Fibroblast of pulmonary artery (primary cell): Measurements from ENCODE around the gene GPC3.
A peak's percentile ranks its signal among the peaks of the same experiment; 100 is the strongest.

Experiments
- DNase-seq: peaks from one replicate; pipeline ENCODE4 v3.0.0-alpha.2; 2010; ENCODE audit warnings: low read depth
- H3K4me3 ChIP-seq: replicated peaks from 2 replicates; pipeline ENCODE4 v1.5.1; 2011; ENCODE audit warnings: low read depth, mild to moderate bottlenecking, control low read depth, low read length, moderate library complexity
- TF ChIP-seq, protein P1 (sequence below): IDR thresholded peaks from 2 replicates; pipeline ENCODE4 v1.5.1; 2011; ENCODE audit warnings: mild to moderate bottlenecking, control low read depth, low read length, inconsistent platforms; ENCODE audit errors: missing control alignments

The GPC3 gene

DNA sequence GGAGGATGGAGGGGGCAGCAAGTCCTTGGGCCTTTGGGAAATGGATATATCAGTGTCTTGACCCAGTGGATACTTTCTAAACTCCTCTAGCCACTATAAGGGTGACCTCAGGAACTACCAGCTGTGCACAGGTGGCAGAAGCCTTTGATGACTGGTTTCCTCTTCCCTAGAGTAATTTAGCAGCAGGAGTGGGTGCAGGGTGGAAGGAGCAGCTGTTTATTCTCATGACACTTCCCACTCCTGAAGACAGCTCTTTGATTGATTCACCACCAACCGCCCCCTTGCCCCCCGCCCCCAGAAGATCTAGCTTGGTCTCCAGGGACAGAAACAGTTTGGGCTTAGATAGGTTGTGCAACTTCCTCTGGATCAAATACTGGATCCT, 63.0 kb downstream of the GPC3 start:
- no peak for DNase-seq
- no peak overlapping the region for H3K4me3 ChIP-seq
- TF ChIP-seq, protein P1, sequence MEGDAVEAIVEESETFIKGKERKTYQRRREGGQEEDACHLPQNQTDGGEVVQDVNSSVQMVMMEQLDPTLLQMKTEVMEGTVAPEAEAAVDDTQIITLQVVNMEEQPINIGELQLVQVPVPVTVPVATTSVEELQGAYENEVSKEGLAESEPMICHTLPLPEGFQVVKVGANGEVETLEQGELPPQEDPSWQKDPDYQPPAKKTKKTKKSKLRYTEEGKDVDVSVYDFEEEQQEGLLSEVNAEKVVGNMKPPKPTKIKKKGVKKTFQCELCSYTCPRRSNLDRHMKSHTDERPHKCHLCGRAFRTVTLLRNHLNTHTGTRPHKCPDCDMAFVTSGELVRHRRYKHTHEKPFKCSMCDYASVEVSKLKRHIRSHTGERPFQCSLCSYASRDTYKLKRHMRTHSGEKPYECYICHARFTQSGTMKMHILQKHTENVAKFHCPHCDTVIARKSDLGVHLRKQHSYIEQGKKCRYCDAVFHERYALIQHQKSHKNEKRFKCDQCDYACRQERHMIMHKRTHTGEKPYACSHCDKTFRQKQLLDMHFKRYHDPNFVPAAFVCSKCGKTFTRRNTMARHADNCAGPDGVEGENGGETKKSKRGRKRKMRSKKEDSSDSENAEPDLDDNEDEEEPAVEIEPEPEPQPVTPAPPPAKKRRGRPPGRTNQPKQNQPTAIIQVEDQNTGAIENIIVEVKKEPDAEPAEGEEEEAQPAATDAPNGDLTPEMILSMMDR: no peak

- TF ChIP-seq, protein P1: peak; percentile 43
- peak; percentile 18 for DNase-seq
- no peak overlapping the region for H3K4me3 ChIP-seq
Observed at GRCh38 chrX:133921764-133922389, 63.5 kb downstream of the GPC3 start.

DNA sequence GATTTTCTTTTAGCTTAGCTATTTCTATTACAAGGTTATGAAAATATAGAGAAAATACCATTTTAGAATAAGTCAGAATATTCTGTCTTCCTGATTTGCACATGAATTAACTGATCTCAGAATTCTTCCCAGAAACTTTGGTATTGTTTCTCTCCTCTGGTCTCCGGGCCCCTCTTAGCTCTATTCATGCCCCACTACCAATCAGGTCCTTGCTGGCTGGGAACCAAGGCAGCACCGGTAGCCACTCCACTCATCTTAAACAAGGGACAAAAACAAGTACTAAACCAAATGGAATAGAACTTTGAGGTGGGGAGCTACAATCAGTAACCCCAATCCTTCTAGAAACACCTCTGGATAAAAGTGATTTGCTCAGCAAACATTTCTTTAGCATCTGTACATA, 64.3 kb downstream of the GPC3 start:
- DNase-seq: no peak
- TF ChIP-seq, protein P1: no peak

DNA sequence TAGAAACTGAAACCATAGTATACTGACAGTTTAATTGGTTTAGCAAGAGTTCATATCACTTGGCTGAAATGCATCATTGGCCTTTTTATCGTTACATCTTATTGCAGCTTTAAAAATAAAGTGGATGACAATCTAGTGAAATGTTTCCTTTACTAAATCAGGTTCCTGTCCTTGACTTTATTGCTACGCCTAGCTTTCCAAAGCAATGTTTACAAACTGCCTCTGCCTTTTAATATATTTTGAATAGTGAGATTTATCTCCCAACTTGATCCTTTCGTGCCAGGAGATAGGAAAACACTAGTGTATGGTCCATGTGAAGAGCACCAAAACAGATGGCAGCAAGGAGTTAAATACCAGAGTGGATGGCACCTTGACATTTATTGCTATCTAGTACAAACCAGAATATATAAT, 67.0 kb downstream of the GPC3 start:
- no peak overlapping the region for H3K4me3 ChIP-seq
- TF ChIP-seq, protein P1: no peak
- no peak for DNase-seq

More for the DNA sequence above, 64.3 kb downstream of the GPC3 start:
- no peak overlapping the region for H3K4me3 ChIP-seq

- H3K4me3 ChIP-seq: no peak overlapping the region
- DNase-seq: no peak
- TF ChIP-seq, protein P1: no peak
Observed at GRCh38 chrX:133916984-133917722, 68.2 kb downstream of the GPC3 start.

DNA sequence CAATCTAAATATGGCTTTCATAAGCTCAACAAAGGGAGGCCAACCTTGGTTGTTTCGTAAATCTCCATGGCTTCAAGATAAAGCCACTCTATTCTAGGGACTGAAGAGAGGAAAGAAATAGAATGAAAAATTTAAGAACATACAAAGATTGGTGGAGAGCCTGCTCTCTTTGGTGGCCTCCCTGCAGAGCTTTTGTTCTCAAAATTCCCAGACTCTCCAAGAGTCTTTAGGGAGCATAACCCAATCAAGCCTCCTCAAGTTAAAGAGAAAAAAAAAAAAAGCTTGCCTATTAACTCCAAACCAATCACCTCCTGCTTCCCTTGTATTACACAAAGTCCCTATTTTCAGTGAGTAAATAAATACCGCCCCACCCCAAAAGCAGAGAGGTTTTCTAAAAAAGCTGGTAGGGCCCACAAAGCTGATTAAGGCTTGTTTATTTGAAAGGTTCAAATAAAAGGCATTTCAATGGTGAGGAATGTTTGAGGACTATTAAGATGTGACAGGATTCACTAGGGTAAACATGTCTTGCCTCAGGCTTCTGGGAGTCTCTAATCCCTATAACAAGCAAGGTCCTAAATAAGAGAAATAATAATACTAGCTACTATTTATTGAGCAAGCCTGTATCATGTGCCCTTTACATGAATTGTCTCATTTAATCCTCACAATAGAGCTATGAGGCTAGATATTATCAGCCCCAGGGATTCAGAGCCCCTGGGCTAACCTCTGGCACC, 71.6 kb downstream of the GPC3 start:
- no peak for DNase-seq
- H3K4me3 ChIP-seq: no peak overlapping the region
- TF ChIP-seq, protein P1: no peak
